IMR-90 (cell line): Measurements from ENCODE around the gene MUC7. TPM values are rescaled to one million over a fixed set of nuclear protein-coding genes. Genes with fewer than 3 reads are reported as not detected.

Experiments
- ATAC-seq: fragments of 200-7000 bp; cut with Tn5 transposase; 2 replicates; pipeline ENCODE4 v1.9.1; 2020; ENCODE audit warnings: low read depth, mild to moderate bottlenecking, moderate library complexity
- BruUV-seq: library from RNA; stranded (reverse); fragments of 400-500 nt; replicated peaks from 2 replicates; lab custom pipeline; 2021; lab: Mats Ljungman, UMichigan
- CTCF ChIA-PET: fragments of 300-600 bp; formaldehyde crosslinking; extraction: SDS; loops from one replicate; lab custom pipeline; 2021; ENCODE audit warnings: antibody characterized with exemption; lab: Yijun Ruan, JAX
- POLR2A ChIA-PET: fragments of 300-600 bp; sonication (Branson Sonifier 250); formaldehyde crosslinking; loops from one replicate; lab custom pipeline; 2022; ENCODE audit warnings: antibody characterized with exemption; ENCODE audit not compliant: unreplicated experiment; lab: Charles Lee
- DNase-seq: peaks from one replicate; pipeline ENCODE4 v3.0.0; 2013
- H2AFZ ChIP-seq: replicated peaks from 2 replicates; pipeline ENCODE3; 2013; ENCODE audit warnings: low read length, mild to moderate bottlenecking; ENCODE audit not compliant: poor library complexity
- H2AK5ac ChIP-seq: 2 replicates; pipeline ENCODE4 v1.6.1; 2013; ENCODE audit warnings: low read depth, low read length, inconsistent platforms
- H2AK9ac ChIP-seq: replicated peaks from 2 replicates; pipeline ENCODE3; 2013; ENCODE audit warnings: mild to moderate bottlenecking, low read depth, low read length, moderate library complexity; ENCODE audit not compliant: poor library complexity
- H2BK120ac ChIP-seq: 2 replicates; pipeline ENCODE4 v1.6.1; 2013; ENCODE audit warnings: low read depth, low read length, inconsistent platforms
- H2BK15ac ChIP-seq: 3 replicates; pipeline ENCODE4 v1.6.1; 2013; ENCODE audit warnings: low read depth, low read length, inconsistent platforms
- H2BK20ac ChIP-seq: 2 replicates; pipeline ENCODE4 v1.6.1; 2013; ENCODE audit warnings: low read depth, mild to moderate bottlenecking, inconsistent platforms, low read length, moderate library complexity
- H2BK5ac ChIP-seq: 2 replicates; pipeline ENCODE4 v1.6.1; 2013; ENCODE audit warnings: mild to moderate bottlenecking, low read depth, low read length, inconsistent platforms; ENCODE audit not compliant: poor library complexity, severe bottlenecking
- H3K14ac ChIP-seq: replicated peaks from 2 replicates; pipeline ENCODE4 v1.6.1; 2013; ENCODE audit warnings: low read depth, low read length, inconsistent platforms
- H3K18ac ChIP-seq: 2 replicates; pipeline ENCODE4 v1.6.1; 2013; ENCODE audit warnings: low read depth, low read length, control low read depth
- H3K23ac ChIP-seq: 2 replicates; pipeline ENCODE4 v1.6.1; 2013; ENCODE audit warnings: low read depth, low read length, inconsistent platforms
- H3K27ac ChIP-seq: 2 replicates; pipeline ENCODE4 v1.5.1; 2013; ENCODE audit warnings: mild to moderate bottlenecking, control low read depth, low read length; ENCODE audit not compliant: insufficient read depth
- H3K27me3 ChIP-seq: 2 replicates; pipeline ENCODE4 v1.6.1; 2013; ENCODE audit warnings: low read length; ENCODE audit not compliant: control insufficient read depth, insufficient read depth
- H3K36me3 ChIP-seq: 2 replicates; pipeline ENCODE4 v1.6.1; 2013; ENCODE audit warnings: low read length, mixed read lengths; ENCODE audit not compliant: control insufficient read depth, insufficient read depth
- H3K4ac ChIP-seq: 2 replicates; pipeline ENCODE4 v1.6.1; 2013; ENCODE audit warnings: low read depth, low read length, inconsistent platforms
- H3K4me1 ChIP-seq: 2 replicates; pipeline ENCODE4 v1.6.1; 2013; ENCODE audit warnings: low read length, mixed read lengths; ENCODE audit not compliant: control insufficient read depth, insufficient read depth
- H3K4me2 ChIP-seq: 2 replicates; pipeline ENCODE4 v1.6.1; 2013; ENCODE audit warnings: low read depth, mild to moderate bottlenecking, control low read depth, low read length, moderate library complexity
- H3K4me3 ChIP-seq: 2 replicates; pipeline ENCODE4 v1.5.1; 2013; ENCODE audit warnings: low read depth, mild to moderate bottlenecking, control low read depth, low read length, moderate library complexity; ENCODE audit not compliant: insufficient read depth
- H3K56ac ChIP-seq: 2 replicates; pipeline ENCODE4 v1.6.1; 2013; ENCODE audit warnings: low read length, inconsistent platforms; ENCODE audit not compliant: insufficient read depth; ENCODE audit errors: extremely low read depth
- H3K79me1 ChIP-seq, 2 experiments: 2 replicates each; pipeline ENCODE4 v1.6.1; 2013; ENCODE audit warnings: low read length in 2 of 2, inconsistent platforms in 1 of 2, low read depth in 1 of 2
- H3K9ac ChIP-seq: 2 replicates; pipeline ENCODE4 v1.6.1; 2013; ENCODE audit warnings: low read depth, low read length, control low read depth
- H3K9me1 ChIP-seq: 2 replicates; pipeline ENCODE4 v1.6.1; 2013; ENCODE audit warnings: low read length, inconsistent platforms; ENCODE audit not compliant: insufficient read depth
- H3K9me3 ChIP-seq: 2 replicates; pipeline ENCODE4 v1.6.1; 2013; ENCODE audit warnings: low read length; ENCODE audit not compliant: control insufficient read depth, insufficient read depth
- H4K20me1 ChIP-seq: 2 replicates; pipeline ENCODE4 v1.6.1; 2013; ENCODE audit warnings: low read length, inconsistent platforms; ENCODE audit not compliant: insufficient read depth
- H4K5ac ChIP-seq: 2 replicates; pipeline ENCODE4 v1.6.1; 2013; ENCODE audit warnings: mild to moderate bottlenecking, low read depth, low read length, control low read depth
- H4K8ac ChIP-seq, 2 experiments: 2 replicates each; pipeline ENCODE4 v1.6.1; 2013; ENCODE audit warnings: low read depth in 2 of 2, low read length in 2 of 2, control low read depth in 1 of 2, inconsistent platforms in 1 of 2
- H4K91ac ChIP-seq: 2 replicates; pipeline ENCODE4 v1.6.1; 2013; ENCODE audit warnings: low read depth, low read length, inconsistent platforms; ENCODE audit not compliant: insufficient read depth
- BHLHE40 ChIP-seq: fragments of 150-350 bp; IDR thresholded peaks from 2 replicates; pipeline ENCODE4 v1.6.1; 2016; ENCODE audit warnings: mild to moderate bottlenecking, low read depth, low read length
- CEBPB ChIP-seq: IDR thresholded peaks from 2 replicates; pipeline ENCODE4 v1.6.1; 2012; ENCODE audit warnings: low read depth, low read length, improper control_type of control experiment
- CHD1 ChIP-seq: IDR thresholded peaks from 2 replicates; pipeline ENCODE4 v1.6.1; 2012; ENCODE audit warnings: low read depth, low read length, improper control_type of control experiment
- CTCF ChIP-seq: conservative IDR thresholded peaks from 2 replicates; pipeline ENCODE4 v1.5.1; 2012; ENCODE audit warnings: mild to moderate bottlenecking, low read depth, low read length, improper control_type of control experiment
- ELK1 ChIP-seq: fragments of 150-350 bp; IDR thresholded peaks from 2 replicates; pipeline ENCODE4 v1.6.1; 2016; ENCODE audit warnings: low read depth, mild to moderate bottlenecking, low read length, moderate library complexity, borderline replicate concordance
- FOS ChIP-seq: fragments of 150-350 bp; IDR thresholded peaks from 2 replicates; pipeline ENCODE4 v1.6.1; 2016; ENCODE audit warnings: low read depth, low read length
- MAFK ChIP-seq: IDR thresholded peaks from 2 replicates; pipeline ENCODE4 v1.6.1; 2012; ENCODE audit warnings: low read depth, low read length, improper control_type of control experiment
- MAZ ChIP-seq: IDR thresholded peaks from 2 replicates; pipeline ENCODE4 v1.6.1; 2012; ENCODE audit warnings: low read depth, mild to moderate bottlenecking, low read length, improper control_type of control experiment, moderate library complexity, borderline replicate concordance
- MXI1 ChIP-seq: IDR thresholded peaks from 2 replicates; pipeline ENCODE4 v1.6.1; 2012; ENCODE audit warnings: low read depth, mild to moderate bottlenecking, low read length, moderate library complexity, borderline replicate concordance
- NFE2L2 ChIP-seq: fragments of 150-350 bp; IDR thresholded peaks from 2 replicates; pipeline ENCODE4 v1.6.1; 2016; ENCODE audit warnings: low read depth, mild to moderate bottlenecking, low read length
- POLR2A ChIP-seq: IDR thresholded peaks from 2 replicates; pipeline ENCODE4 v1.6.1; 2012; ENCODE audit warnings: mild to moderate bottlenecking, low read depth, low read length
- RAD21 ChIP-seq: IDR thresholded peaks from 2 replicates; pipeline ENCODE4 v1.6.1; 2012; ENCODE audit warnings: low read length, improper control_type of control experiment
- RCOR1 ChIP-seq: IDR thresholded peaks from 2 replicates; pipeline ENCODE4 v1.6.1; 2012; ENCODE audit warnings: mild to moderate bottlenecking, low read length, improper control_type of control experiment; ENCODE audit not compliant: insufficient replicate concordance
- RFX5 ChIP-seq: IDR thresholded peaks from 2 replicates; pipeline ENCODE4 v1.8.0; 2012; ENCODE audit warnings: low read depth, mild to moderate bottlenecking, low read length, moderate library complexity
- SMC3 ChIP-seq: fragments of 150-350 bp; IDR thresholded peaks from 2 replicates; pipeline ENCODE4 v1.6.1; 2016; ENCODE audit warnings: low read depth, mild to moderate bottlenecking, antibody characterized with exemption, low read length, moderate library complexity
- USF2 ChIP-seq: fragments of 150-350 bp; IDR thresholded peaks from 2 replicates; pipeline ENCODE4 v1.6.1; 2017; ENCODE audit warnings: mild to moderate bottlenecking, antibody characterized with exemption, low read length, low read depth
- WGBS, 2 experiments: methylation state at CpG; one replicate each; pipeline versions ENCODE4 v1.1.5 to v1.1.7; 2013; ENCODE audit warnings: missing lambda C conversion rate in 2 of 2; ENCODE audit not compliant: insufficient read length in 1 of 2; ENCODE audit errors: extremely low coverage in 2 of 2; 5-methylcytosine and 5-hydroxymethylcytosine counted together
- dilution Hi-C: fragments of 300-500 bp; cut with HindIII; formaldehyde crosslinking; loops from one replicate; pipeline ENCODE4 v1.14.3; 2018; ENCODE audit warnings: low sequenced_read_pairs; ENCODE audit not compliant: unreplicated experiment
- in situ Hi-C: fragments of 300-500 bp; cut with MboI; formaldehyde crosslinking; loops from 3 replicates; pipeline ENCODE4 v1.14.3; 2019; ENCODE audit warnings: low sequenced_read_pairs, inconsistent platforms, mixed read lengths
- intact Hi-C: fragments of 100-400 bp; cut with micrococcal nuclease; formaldehyde crosslinking; loops from 2 replicates; pipeline ENCODE4 v1.10.0; 2022
- polyA plus RNA-seq, 3 experiments: library from polyadenylated mRNA; depleted of rRNA; stranded (reverse); fragments of >200 nt; gene quantifications; 2 replicates each; pipeline ENCODE4 v1.2.3, GENCODE V29; 2012; ENCODE audit warnings: low replicate concordance in 1 of 3
- total RNA-seq: library from RNA; depleted of rRNA; stranded (reverse); fragments of >200 nt; gene quantifications from 2 replicates; pipeline ENCODE4 v1.2.3, GENCODE V29; 2012

The MUC7 gene
- total and polyA plus RNA-seq, 2 of the 4 experiments (the other 2 are of a cell fraction) = not detected

GRCh38 chr4:70511365-70511764 is 39.4 kb downstream of the MUC7 start:
- BruUV-seq = no TSS peak
- Histone ChIP-seq H4K5ac (no peak overlapping the region), H3K9me3 (no peaks in the 10 kb centered on the region), H3K79me1 (no peaks in the 10 kb centered on the region), H2BK5ac (no peak overlapping the region), H3K56ac (no peak overlapping the region), H4K20me1 (no peaks in the 10 kb centered on the region), H3K27ac (no peak overlapping the region), H3K27me3 (no peaks in the 10 kb centered on the region), H2BK120ac (no peak overlapping the region), H3K9me1 (no peaks in the 10 kb centered on the region), H4K8ac (no peak overlapping the region), H3K4me3 (no peak overlapping the region), H2BK15ac (no peak overlapping the region), H2AK5ac (no peak overlapping the region), H3K4me2 (no peak overlapping the region), H3K9ac (no peak overlapping the region), H2BK20ac (no peak overlapping the region), H2AK9ac (no peak overlapping the region), H3K18ac (no peak overlapping the region), H3K14ac (no peak overlapping the region), H3K4ac (no peak overlapping the region), H4K91ac (no peak overlapping the region), H3K36me3 (no peaks in the 10 kb centered on the region), H2AFZ (no peak overlapping the region), H3K4me1 (no peaks in the 10 kb centered on the region), H3K23ac (no peak overlapping the region)
- no peak for DNase-seq
- in situ Hi-C loops = loop anchor here (25.0 kb wide), 1 partner anchor 824 kb away; no protein-coding TSS in a partner anchor
- dilution Hi-C loops = no loop called here
- no peak for TF ChIP-seq USF2
- TF ChIP-seq SMC3 = no peak
- TF ChIP-seq MXI1 = no peak
- TF ChIP-seq NFE2L2 = no peak
- no peak for TF ChIP-seq RFX5
- TF ChIP-seq FOS = no peak
- TF ChIP-seq CEBPB = no peak
- TF ChIP-seq RCOR1 = no peak
- no peak for TF ChIP-seq RAD21
- no peak for TF ChIP-seq CHD1
- no peak for TF ChIP-seq BHLHE40
- no peak for TF ChIP-seq MAFK
- TF ChIP-seq ELK1 = no peak
- TF ChIP-seq CTCF = no peak
- no peak for TF ChIP-seq POLR2A
- TF ChIP-seq MAZ = no peak
- ATAC-seq = no peak
- intact Hi-C loops = no loop called here
- no CpG with 5 or more reads among the region's 3 CpGs for WGBS, 2 experiments
- ChIA-PET POLR2A (no interaction called here), CTCF (interaction anchor here (1.0 kb wide), 1 partner anchor 8 kb away, joined by 3 read pairs; no protein-coding TSS in a partner anchor)
